Eye (tissue), 1 donor: Measurements from ENCODE around the gene KRTAP1-4.
A peak's percentile ranks its signal among the peaks of the same experiment; 100 is the strongest.
"Not testable (repeated sequence)": the region's sequence is repeated elsewhere in the genome, so short reads cannot be mapped to it uniquely, and the experiment has no call there.

ENCODE experiments used
- DNase-seq: peaks from one replicate; pipeline ENCODE4 v3.0.0-alpha.2; 2015

Gene KRTAP1-4, protein sequence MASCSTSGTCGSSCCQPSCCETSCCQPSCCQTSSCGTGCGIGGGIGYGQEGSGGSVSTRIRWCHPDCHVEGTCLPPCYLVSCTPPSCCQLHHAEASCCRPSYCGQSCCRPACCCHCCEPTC

GRCh38 chr17:41029633-41030245 lies at the start of gene KRTAP1-4:
Gene KRTAP1-4, minus strand, starts transcription at chr17:41030195. Its CDS starts 117 bp downstream, at chr17:41030078.
- DNase-seq = no peak

- no peak for DNase-seq
These were observed 46.8 kb upstream of the KRTAP1-4 start for GRCh38 chr17:41076788-41077187.

DNA sequence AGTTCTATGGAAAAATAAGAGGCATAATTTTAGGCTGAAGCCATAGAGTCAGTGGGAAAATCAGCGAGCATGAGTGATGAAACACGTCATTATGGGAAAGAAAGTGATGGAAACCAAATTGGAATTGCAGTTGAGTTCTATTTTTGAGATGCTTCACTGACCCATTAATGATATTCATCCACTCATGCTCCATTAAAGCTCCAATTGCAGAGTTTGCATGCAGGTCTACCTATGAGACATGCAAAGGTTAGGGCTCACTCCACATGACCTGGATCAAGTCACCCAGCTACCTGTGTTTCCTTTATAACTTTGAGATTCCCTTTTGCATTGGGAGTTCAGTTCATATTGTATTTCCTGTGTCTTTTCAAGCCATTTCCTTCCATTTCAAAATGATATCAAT lies 43.7 kb upstream of the KRTAP1-4 start:
- DNase-seq = no peak

DNA sequence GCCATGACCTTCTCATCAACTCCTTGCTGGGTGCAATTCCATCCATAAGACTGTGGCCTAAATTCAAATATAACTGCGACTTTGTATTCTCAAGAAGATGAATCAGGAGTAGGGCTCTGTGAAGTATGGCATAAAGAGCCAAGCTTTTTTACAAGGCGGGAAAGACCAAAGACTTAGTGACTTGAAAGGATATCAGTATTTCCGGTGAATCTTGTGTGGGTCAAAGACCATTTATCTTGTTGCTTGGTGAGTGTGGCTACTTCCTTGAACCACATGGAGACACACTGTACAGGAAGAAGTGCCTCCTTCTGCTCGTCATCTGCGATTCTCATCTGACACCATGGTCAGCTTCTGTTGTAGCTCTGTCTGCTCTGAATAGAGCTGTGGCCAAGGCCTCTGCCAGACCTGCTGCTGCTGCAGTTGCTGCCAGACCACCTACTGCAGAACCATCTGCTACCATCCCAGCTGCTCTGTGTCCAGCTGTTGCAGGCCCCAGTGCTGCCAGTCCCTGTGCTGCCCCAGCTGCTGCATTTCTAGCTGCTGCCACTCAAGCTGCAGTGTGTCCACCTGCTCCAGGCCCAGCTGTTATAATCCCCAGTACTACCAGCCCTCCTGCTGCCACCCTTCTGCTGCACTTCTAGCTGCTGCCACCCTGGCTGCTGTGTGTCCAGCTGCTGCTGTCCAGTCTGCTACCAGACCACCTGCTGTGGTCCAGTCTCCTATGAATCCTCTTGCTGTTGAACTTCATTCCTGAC lies 41.8 kb upstream of the KRTAP1-4 start:
- no peak for DNase-seq

DNA sequence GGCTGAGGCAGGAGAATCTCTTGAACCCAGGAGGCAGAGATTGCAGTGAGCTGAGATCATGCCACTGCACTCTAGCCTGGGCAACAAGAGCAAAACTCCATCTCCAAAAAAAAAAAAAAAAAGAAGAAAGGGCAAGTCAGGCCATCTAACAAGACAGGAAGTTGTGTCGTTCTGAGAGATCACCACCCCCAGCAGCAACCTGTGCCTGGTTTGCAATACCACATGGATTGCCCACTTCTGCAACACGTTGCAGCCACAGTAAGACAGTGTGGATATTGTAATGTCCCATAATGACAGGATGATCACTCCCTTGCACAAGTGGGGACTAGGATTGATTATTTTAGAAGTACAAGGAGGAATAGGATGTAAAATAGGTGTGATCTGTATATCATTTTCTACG lies 39.0 kb upstream of the KRTAP1-4 start:
- DNase-seq = no peak

DNA sequence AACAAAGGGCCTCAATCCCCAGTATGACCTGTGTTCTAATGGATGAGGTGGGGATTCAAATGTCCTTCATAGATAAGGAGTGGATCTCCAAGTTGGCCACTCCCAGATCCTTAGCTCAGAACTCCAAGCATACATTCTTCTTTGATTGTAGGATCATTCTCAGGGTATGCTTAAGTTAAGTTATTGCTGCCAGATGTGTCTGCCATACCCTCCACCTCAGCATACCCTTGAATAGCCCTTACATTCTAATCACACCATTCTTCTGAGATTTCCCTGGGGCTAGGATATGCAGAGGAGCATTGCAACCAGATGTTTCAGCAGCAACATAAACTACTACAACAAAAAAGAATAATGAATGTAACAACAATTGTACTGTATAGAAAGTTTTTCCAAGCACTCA lies 37.3 kb upstream of the KRTAP1-4 start:
- DNase-seq = no peak

GRCh38 chr17:41065829-41066624 lies 36.0 kb upstream of the KRTAP1-4 start, which contains the start of gene KRTAP2-4:
Gene KRTAP2-4, minus strand, starts transcription at chr17:41065879. Its CDS starts 34 bp downstream, at chr17:41065845.
- DNase-seq = no peak

- not testable (repeated sequence) for DNase-seq
These were observed 35.2 kb upstream of the KRTAP1-4 start for GRCh38 chr17:41065016-41065689.

GRCh38 chr17:41064301-41064700 lies 34.3 kb upstream of the KRTAP1-4 start:
- no peak for DNase-seq

GRCh38 chr17:41063449-41063848 lies 33.5 kb upstream of the KRTAP1-4 start:
- DNase-seq = no peak

- DNase-seq = peak; percentile 28
These were observed 32.0 kb upstream of the KRTAP1-4 start for GRCh38 chr17:41061964-41062363.

GRCh38 chr17:41060052-41060604 lies 30.1 kb upstream of the KRTAP1-4 start, which contains the start of gene KRTAP2-3:
Gene KRTAP2-3, minus strand, starts transcription at chr17:41060114. Its CDS starts 64 bp downstream, at chr17:41060050.
- DNase-seq = peak; percentile 37

DNA sequence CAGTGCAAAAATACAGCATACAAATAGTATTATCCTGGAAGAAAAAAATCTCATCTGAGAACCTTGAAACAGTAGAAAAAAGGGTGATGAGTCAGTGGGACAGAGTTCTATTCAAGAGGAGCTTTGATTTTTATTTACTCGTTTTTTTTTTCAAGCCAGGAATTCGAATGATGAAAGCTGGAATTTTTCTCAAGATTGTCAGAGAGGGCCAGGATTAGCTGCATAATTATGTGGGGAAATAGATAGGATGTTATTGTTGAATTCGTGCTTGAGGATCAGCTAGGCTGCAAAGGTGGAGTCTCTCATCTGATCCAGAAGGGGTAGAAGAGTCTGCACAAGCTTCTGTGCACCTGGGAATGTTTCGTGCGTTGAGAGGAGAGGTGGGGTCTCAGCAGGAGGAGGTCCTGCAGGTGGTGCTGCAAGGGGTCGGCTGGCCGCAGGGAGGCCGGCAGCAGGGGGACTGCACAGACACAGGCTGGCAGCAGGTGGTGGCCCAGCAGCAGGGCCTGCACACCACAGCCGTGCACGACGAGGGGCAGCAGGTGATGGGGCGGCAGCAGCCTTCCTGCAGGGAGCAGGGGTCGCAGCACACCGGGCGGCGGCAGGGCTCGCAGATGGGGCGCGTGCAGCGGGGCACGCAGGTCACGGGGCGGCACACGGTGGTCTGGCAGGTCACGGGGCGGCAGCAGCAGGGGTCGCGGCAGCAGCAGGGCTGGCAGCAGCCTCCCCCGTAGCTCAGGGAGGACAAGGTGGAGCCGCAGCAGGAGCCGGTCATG lies 29.5 kb upstream of the KRTAP1-4 start:
- DNase-seq = not testable (repeated sequence)

GRCh38 chr17:41058741-41059140 lies 28.7 kb upstream of the KRTAP1-4 start:
- DNase-seq = no peak

DNA sequence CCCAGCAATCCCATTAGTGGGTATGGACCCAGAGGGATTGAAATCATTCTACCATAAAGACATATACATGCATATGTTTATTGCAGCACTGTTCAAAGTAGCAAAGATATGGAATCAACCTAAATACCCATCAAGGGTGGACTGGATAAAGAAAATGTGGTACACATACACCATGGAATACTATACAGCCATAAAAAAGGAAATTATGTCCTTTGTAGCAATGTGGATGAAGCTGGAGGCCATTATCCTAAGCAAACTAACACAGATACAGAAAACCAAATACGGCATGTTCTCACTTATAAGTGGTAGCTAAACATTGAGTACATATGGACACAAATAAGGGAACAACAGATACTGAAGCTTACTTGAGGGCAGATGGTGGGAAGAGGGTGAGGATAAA lies 27.6 kb upstream of the KRTAP1-4 start:
- no peak for DNase-seq

- DNase-seq = not testable (repeated sequence)
These were observed 25.1 kb upstream of the KRTAP1-4 start, which contains the start of gene KRTAP2-2 for GRCh38 chr17:41055130-41055529. Gene KRTAP2-2, minus strand, starts transcription at chr17:41055230. Its CDS starts 19 bp downstream, at chr17:41055211.

GRCh38 chr17:41054556-41054955 lies 24.6 kb upstream of the KRTAP1-4 start:
- DNase-seq = not testable (repeated sequence)

DNA sequence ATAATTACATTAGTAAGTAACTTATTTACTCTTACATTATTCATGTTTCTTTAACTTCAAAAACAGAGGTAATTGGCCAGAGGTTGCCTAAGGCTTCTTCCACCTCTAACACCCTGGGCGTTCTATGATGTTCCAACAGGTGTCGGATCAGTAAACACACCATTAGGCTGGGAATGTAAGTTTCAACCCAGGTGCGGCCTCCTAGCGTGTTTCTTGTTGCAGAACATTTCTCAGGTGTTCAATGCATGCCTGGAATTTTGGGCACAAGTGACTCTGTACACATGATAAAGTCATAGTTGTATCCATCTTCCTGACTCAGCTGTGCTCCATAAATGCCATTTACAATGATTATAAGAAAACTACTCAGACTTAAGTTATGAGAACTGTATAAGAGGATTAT lies 24.0 kb upstream of the KRTAP1-4 start:
- no peak for DNase-seq

DNA sequence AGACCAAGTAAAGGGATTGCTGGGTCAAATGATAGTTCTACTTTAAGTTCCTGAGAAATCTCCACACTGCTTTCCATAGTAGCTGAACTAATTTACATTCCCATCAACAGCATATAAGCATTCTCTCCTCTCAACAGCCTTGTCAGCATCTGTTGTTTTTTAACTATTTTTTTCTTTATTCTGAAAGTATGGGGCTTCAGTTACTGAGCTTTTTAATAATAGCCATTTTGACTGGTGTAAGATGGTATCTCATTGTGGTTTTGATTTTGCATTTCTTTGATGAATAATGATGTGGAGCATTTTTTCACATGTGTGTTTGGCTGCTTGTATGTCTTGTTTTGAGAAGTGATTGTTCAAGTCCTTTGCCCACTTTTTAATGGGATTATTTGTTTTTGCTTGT lies 22.6 kb upstream of the KRTAP1-4 start:
- no peak for DNase-seq

DNA sequence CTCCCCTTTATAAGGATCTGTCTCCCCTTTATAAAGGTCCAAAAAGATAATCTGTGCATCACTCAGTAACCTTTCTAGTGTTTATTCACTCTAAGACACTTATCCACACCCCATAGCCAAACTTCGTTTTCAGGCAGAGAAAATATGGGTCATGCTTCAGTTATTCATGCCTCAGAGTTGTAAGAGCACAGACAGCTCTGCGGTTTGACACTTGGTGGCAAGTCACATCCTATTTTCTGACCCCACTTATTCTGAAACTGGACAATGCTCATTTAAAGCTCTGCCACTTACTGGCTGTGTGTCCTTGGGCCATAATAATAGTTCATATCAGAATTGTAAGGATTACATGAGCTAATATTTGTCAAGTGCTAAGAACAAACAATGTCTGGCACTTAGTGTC lies 19.1 kb upstream of the KRTAP1-4 start:
- no peak for DNase-seq

- no peak for DNase-seq
These were observed 18.4 kb upstream of the KRTAP1-4 start for GRCh38 chr17:41048441-41048840.
